HT-29 (cell line): Measurements from ENCODE around the gene MRPS15. TPM values are rescaled to one million over a fixed set of nuclear protein-coding genes. Genes with fewer than 3 reads are reported as not detected.

Experiments used
- DNase-seq: peaks from one replicate; pipeline ENCODE4 v3.0.0-alpha.2; 2015; ENCODE audit warnings: low spot score
- small RNA-seq: library from RNA; depleted of rRNA; stranded (forward); fragments of <200 nt; gene quantifications from one replicate; pipeline ENCODE3, GENCODE V24; 2014
- total RNA-seq: library from RNA; depleted of rRNA; stranded (reverse); fragments of >200 nt; shearing (Covaris generic); gene quantifications from 2 replicates; pipeline ENCODE4 v1.2.3, GENCODE V29; 2014; rRNA removed

Gene MRPS15
- total RNA-seq, 1 experiment from 2014 or later: 184 TPM

- no peak for DNase-seq
Observed at GRCh38 chr1:36420409-36420808, 43.8 kb downstream of the MRPS15 start.

- no peak for DNase-seq
Observed at GRCh38 chr1:36419569-36419968, 44.6 kb downstream of the MRPS15 start.

- no peak for DNase-seq
Observed at GRCh38 chr1:36419140-36419539, 45.0 kb downstream of the MRPS15 start.

- no peak for DNase-seq
Observed at GRCh38 chr1:36417931-36418330, 46.3 kb downstream of the MRPS15 start.

GRCh38 chr1:36415661-36416326, 48.4 kb downstream of the MRPS15 start:
- DNase-seq: no peak

- no peak for DNase-seq
Observed at GRCh38 chr1:36414384-36414783, 49.8 kb downstream of the MRPS15 start.

GRCh38 chr1:36411674-36412648, 52.2 kb downstream of the MRPS15 start:
- DNase-seq: no peak

GRCh38 chr1:36408479-36408878, 55.7 kb downstream of the MRPS15 start:
- DNase-seq: no peak

- no peak for DNase-seq
Observed at GRCh38 chr1:36406440-36406839, 57.7 kb downstream of the MRPS15 start.

Small RNA genes lying within 50 kb of the gene (small RNA-seq; reads per million reads assigned to genes)
- gene SNORA63C: not detected

Other genes starting within 250 kb of the MRPS15 start
- gene THRAP3, start 239.9 kb downstream of the MRPS15 start, total RNA-seq: 46.6 and 64.4 TPM in 2 replicates
- gene SH3D21, start 158.0 kb downstream of the MRPS15 start, total RNA-seq: 12.6 and 14.8 TPM in 2 replicates
- 25.0 and 32.9 TPM in 2 replicates for gene EVA1B, start 140.7 kb downstream of the MRPS15 start, total RNA-seq
- 21.0 and 26.2 TPM in 2 replicates for gene STK40, start 78.5 kb downstream of the MRPS15 start, total RNA-seq
- gene LSM10, start 66.5 kb downstream of the MRPS15 start, total RNA-seq: 13.4 and 13.8 TPM in 2 replicates
- gene OSCP1, start 13.9 kb downstream of the MRPS15 start, total RNA-seq: 1.1 and 2.0 TPM in 2 replicates
- under 0.01 TPM in 1 of 2 replicates, not detected in the other for gene CSF3R, start 18.5 kb upstream of the MRPS15 start, total RNA-seq